GM08714 (cell line): Measurements from ENCODE around the gene NES.

Source experiments
- H3K4me3 ChIP-seq: fragments of 200-500 bp; sonication (Bioruptor generic); 2 replicates; pipeline ENCODE4 v1.5.1; 2014; ENCODE audit warnings: mild to moderate bottlenecking, low read length, inconsistent platforms
- ZNF274 ChIP-seq: IDR thresholded peaks from 2 replicates; pipeline ENCODE4 v1.6.1; 2012; ENCODE audit warnings: mild to moderate bottlenecking, low read depth, low read length

The NES gene, protein sequence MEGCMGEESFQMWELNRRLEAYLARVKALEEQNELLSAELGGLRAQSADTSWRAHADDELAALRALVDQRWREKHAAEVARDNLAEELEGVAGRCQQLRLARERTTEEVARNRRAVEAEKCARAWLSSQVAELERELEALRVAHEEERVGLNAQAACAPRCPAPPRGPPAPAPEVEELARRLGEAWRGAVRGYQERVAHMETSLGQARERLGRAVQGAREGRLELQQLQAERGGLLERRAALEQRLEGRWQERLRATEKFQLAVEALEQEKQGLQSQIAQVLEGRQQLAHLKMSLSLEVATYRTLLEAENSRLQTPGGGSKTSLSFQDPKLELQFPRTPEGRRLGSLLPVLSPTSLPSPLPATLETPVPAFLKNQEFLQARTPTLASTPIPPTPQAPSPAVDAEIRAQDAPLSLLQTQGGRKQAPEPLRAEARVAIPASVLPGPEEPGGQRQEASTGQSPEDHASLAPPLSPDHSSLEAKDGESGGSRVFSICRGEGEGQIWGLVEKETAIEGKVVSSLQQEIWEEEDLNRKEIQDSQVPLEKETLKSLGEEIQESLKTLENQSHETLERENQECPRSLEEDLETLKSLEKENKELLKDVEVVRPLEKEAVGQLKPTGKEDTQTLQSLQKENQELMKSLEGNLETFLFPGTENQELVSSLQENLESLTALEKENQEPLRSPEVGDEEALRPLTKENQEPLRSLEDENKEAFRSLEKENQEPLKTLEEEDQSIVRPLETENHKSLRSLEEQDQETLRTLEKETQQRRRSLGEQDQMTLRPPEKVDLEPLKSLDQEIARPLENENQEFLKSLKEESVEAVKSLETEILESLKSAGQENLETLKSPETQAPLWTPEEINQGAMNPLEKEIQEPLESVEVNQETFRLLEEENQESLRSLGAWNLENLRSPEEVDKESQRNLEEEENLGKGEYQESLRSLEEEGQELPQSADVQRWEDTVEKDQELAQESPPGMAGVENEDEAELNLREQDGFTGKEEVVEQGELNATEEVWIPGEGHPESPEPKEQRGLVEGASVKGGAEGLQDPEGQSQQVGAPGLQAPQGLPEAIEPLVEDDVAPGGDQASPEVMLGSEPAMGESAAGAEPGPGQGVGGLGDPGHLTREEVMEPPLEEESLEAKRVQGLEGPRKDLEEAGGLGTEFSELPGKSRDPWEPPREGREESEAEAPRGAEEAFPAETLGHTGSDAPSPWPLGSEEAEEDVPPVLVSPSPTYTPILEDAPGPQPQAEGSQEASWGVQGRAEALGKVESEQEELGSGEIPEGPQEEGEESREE (N-terminal part only)

DNA sequence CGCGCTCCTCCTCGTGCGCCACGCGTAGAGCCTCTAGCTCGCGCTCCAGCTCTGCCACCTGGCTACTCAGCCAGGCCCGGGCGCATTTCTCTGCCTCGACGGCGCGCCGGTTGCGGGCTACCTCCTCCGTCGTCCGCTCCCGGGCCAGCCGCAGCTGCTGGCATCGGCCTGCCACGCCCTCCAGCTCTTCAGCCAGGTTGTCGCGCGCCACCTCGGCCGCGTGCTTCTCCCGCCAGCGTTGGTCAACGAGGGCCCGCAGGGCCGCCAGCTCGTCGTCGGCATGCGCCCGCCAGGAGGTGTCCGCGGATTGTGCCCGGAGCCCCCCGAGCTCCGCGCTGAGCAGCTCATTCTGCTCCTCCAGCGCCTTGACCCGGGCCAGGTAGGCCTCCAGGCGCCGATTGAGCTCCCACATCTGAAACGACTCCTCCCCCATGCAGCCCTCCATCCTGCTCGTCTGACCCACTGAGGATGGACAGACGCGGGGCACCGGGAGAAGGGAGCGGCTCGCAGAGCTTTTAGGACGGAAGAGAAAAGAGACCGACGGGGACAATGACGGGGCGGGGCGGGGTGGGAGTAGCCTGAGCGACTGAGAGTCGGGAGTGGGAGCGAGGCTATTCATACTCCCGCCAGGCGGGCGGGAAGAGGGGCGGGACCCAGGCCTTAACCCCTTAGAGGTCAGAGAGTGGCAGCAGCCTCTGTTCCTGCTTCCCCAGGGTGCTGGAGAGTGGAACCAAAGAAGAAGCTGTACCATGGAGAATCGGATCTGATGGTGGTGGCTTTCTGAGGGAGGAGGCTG, at the start of gene NES:
Gene NES, minus strand, starts transcription at position 588 of the 796 bp plus-strand sequence. Its CDS starts 143 bp downstream, at position 445.
- H3K4me3 ChIP-seq: no peak within 1 kb of the TSS
- TF ChIP-seq ZNF274: no peak

DNA sequence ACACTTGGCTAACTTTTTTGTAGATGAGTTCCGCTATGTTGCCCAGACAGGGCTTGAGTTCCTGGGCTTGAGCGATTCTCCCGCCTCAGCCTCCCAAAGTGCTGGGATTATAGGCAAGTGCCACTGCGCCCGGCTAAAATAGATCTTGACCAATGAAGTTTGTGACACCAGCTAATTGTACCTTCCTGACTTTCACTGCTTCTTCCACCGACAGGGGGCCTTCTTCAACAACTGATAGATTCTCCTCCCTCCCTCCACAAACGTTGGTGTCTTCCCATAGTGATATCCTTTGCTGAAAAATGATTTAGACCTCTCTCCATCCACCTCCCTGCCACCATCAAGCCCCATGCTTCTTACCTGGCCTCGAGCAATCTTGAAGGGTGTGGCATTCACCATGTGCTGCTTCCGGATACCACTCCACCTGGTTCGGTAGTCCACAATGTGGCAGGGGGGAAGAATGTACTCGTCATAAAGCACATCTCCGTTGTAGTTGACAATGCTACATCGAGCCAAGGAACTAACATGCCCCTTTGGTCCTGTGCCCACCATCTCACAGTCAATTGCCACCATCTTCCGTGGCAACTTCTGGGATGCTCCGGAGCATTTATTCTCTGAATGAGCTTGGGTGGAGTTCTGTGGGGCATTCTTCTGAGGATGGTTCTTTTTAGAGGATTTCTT, 49.5 kb upstream of the NES start:
- H3K4me3 ChIP-seq: peak overlapping the region; percentile 82

DNA sequence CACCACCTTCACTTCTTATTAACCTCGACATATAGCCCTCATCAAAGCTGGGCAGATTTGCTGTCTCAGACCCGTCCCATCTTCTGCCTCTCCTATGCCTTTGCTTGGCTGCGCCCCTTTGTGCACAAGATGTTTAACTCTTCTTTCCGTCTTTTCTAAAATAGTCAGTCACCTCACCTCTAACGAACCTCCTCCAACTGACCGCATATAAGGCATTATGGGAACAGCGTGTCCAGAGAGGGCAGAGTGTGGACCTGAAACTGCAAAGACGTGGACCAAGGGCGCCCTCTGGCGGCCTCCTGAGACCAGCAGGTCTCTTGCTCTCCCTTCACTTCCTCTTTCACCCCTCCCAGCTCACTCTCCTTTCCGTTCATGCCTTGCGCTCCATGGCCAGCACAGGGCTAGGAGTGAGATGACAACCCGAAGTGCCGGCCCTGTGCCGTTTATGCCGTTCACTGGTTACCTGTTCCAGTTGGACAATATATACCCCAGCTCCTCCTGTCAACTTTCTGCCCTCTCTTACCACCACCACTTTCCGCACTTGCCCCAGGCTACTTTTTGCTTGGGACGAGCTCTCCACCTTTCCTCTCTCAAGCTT, 48.6 kb upstream of the NES start:
- H3K4me3 ChIP-seq: peak overlapping the region; percentile 82
- no peak for TF ChIP-seq ZNF274

More for the DNA sequence above, 49.5 kb upstream of the NES start:
- no peak for TF ChIP-seq ZNF274

DNA sequence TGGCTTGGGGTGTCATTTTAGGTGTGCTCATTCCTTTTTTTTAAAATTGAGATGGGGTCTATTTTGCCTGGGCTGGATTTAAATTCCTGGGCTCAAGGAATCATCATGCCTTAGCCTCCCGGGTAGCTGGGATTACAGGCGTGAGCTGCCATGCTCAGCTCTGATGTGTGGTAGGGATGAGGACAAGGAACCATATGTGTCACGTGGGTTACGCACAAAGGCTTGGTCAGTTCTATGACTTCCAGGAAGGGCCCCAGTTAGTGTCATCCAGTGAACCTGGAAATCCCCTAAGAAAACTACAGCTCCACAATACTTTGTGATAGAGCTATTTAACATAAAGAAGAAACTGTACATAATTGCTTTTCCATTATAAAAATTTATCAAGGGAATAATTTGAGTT, 44.3 kb upstream of the NES start:
- no peak overlapping the region for H3K4me3 ChIP-seq
- TF ChIP-seq ZNF274: no peak

DNA sequence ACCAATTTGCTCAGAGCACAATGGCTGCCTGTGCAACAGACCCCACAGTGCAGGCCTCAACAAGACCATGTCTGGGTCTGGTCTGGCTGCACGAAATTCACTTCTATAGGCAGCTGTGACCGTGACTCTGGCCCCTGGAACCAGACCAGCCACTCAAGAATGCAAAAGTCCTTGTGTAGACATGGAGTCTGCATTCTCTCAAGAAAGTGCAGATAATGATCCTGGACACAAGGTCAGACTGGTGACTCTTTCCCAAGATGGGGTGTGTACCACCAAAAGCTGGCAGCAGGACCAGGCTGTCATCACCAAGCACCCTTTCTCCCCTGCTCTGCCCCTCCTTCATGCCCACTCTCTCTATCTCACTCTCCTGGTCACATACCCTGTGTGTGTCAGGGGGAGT, 43.9 kb upstream of the NES start:
- no peak for TF ChIP-seq ZNF274
- H3K4me3 ChIP-seq: no peak overlapping the region

DNA sequence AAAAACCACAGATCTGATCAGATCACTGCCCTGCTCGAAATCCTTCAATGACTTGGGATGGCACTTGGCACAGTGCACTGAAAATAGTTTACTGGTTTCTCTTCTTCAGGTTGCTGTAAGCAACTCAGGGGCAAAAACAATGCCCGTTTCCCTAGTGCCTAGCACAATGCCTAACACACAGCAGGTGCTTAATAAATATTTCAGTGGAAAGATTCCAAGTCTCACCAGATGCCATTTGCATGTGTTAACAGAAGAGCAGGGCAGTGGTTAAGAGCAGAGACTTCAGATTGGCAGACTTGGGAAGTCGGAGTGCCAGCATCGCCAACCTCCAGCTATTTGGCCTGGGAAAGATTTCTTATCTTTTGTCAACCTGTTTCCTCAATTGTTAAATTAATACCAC, 40.1 kb upstream of the NES start:
- no peak overlapping the region for H3K4me3 ChIP-seq
- no peak for TF ChIP-seq ZNF274

DNA sequence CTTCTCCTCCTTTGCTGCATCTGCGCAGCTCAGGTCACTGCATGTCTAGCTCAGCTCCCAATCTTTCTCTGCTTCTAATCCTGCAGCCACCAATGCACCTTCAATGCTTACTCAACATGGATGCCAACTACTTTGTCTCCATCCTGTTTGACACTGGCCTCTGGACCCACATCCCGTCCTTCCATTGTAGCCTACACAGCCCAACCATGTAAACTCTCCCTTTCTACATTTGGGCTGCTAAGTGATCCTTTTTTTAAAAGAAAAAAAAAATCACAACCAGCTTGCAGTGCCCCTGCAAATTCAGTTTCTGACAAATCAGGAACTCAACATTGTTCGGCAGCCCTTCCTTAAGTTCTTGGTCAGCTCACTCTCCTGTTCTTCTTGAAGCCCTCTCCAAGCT, 37.6 kb upstream of the NES start:
- no peak overlapping the region for H3K4me3 ChIP-seq
- no peak for TF ChIP-seq ZNF274

DNA sequence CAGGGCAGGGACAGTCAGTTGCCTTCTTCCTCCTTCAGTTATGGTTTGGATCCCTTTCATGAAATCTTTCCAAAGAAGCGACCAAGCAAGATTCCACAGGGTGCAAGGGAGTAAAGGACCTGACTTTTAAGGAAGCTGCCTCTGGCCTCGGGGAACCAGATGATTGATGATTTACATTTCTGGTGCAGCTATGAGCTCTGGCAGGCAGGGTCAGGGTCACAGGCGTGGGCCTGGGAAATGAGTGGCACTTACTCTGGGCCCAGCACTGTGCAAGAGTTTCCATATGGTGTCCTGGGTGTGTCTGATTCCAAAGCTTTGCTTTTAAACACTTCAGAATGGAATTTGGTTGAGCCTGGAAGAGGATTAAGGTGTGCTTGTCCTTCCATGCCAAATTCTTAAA, 35.4 kb upstream of the NES start:
- no peak for TF ChIP-seq ZNF274
- H3K4me3 ChIP-seq: no peak overlapping the region

DNA sequence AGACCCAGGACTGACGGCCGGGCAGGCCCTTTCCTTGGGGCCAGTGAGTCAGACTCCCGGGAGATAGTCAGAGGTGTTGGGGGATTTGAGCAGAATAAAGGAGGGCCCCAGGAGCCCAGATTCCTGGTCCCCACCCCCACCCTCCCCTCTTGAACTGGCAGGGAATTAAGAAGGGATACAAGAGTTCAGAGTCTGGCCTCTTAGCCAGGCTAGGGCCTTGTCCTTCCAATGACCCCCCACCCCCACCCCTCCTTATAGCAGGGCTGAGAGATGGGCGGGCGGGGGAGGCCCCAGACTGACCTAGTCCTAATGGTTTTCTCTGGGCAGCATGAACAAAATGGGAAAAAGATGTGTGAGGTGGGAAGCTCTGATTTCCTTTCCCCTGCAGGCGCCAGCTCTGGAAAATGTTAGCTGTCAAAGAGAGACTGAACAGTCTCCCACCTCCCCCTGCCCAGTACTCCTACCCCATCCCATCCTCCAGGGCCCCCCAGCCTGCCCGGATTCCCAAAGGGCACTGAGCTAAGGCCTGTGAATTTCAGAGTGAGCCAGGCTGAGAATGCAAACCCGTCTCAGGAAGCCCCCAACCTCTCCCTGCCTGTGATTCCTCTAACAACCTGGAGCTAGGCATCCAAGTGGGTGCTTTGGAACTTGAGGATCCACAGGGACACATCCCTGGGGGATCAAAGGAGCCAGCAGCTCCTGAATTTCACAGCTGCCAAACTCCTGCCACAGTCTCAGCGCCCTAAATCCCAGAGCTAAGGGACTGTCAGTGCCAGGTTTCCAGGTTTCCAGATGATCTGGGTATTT, 34.0 kb upstream of the NES start:
- H3K4me3 ChIP-seq: no peak overlapping the region
- TF ChIP-seq ZNF274: no peak

DNA sequence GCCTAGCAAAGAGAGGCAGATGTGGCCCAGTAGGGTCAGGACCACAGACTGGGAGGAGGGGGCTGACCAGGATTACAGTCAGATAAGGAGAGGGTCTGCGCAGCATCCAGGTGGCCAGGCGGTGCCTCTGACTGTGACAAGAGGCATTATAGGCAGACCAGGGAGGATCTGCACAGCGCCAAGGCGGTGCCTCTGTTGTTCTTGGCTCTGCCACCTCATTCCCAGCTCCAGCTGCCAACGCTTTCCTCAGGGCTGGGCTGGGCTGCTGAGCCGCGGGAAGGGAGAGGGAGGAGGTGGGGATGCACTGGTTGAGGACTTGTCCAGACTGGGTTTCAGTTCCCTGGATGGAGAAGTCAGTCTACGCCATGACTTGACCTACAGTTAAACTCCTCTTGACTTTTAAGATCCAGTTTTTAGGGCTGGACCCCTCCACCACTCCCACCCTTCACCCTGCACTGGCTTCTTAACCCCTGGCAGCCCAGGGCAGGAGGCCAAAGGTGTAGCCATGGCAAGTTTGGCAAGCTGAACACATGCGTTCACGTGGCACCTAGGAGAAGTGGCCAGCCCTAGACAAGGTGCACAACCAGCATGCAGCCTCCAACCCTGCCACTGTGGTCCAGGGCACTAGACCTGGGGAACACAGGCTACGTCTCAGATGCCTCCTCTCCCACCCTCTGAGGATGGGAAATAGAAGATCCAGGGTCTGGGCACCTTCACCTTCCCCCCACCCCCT, 32.7 kb upstream of the NES start:
- H3K4me3 ChIP-seq: no peak overlapping the region
- no peak for TF ChIP-seq ZNF274

DNA sequence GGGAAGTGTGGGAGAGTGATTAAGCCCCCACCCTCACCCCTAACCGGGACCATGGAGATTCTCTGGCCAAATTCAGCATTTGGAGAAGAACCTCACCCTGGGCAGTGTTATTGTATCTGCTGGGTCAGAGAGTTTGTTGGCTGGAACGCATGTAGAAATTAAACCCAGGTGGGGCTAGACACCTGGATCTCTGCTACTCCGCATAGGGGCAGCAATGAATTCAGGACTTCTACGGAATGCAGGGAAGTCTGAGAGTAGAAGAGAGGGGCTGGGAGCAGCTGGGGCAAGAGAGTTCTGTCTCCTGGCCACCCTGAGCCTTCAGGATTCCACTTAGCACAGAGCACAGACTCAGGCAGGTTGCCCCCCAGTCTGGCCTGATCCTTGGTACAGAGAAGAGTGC, 31.8 kb upstream of the NES start:
- no peak overlapping the region for H3K4me3 ChIP-seq
- no peak for TF ChIP-seq ZNF274

DNA sequence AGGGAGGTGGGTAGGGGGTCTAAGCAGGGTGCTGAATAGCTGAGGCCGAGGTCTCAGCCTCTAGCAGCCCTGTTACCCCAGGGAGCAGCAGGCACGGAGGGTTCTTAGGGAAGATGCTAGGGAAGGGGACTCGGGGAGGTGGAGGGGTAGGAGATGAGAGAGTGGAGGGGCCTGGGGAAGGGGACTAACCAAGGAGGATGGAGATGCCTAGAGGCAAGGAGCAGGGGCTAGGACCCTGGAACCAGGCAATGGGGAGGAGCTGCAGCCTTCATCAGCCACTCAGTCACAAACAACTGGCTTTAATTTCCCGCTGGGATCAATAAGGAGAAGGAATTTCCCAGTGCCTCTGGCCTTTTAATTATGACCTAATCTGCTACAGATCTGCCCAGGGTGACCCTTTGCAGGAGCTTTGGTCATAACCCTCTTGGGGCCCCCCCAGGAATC, 31.0 kb upstream of the NES start:
- H3K4me3 ChIP-seq: no peak overlapping the region
- no peak for TF ChIP-seq ZNF274
